HG03159 (cell line): ENCODE results near the gene DPF1.

Experiments used
- ATAC-seq: cut with Tn5 transposase; IDR thresholded peaks from one replicate; pipeline ENCODE4 v1.9.1; 2021; ENCODE audit warnings: mild to moderate bottlenecking, moderate library complexity; ENCODE audit not compliant: unreplicated experiment

The DPF1 gene

DNA sequence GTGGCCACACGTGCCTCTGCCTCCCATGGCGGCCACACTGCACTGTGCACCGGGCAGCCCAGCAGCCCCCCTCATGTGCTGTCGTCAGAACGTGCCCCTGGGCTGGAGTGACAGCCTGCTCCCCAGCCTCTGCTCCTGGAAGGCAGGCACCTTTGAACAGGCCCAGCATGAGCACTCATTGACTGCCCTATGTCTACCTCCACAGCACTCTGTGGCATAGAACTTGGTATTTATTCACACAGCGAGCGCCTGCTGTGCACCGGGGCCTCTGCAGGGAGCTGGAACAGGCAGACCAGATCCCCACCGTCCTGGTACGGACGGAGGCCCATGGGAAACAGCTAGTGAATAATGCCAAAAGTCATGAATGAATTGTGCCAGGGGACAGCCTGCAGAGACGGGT lies 53.7 kb downstream of the DPF1 start:
- ATAC-seq = no peak

DNA sequence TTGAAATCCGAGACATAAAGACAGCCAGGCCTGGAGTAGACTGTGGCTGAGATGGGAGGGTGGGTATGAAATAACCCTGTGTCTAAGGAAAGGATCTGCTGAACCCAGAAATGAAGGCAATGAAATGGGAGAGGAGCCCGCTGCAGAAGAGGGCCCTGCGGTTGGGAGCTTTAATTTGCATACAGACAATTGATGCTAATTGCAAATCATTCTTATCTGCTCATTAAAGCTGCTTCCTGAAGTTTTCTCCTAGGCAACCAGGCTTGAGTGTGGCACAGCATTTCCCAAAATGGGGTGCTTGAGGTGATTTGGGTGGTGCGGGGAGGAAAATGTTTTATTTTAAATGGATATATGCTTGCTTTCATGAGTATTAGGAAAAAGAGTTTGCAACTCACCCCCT lies 55.4 kb downstream of the DPF1 start:
- ATAC-seq = no peak

DNA sequence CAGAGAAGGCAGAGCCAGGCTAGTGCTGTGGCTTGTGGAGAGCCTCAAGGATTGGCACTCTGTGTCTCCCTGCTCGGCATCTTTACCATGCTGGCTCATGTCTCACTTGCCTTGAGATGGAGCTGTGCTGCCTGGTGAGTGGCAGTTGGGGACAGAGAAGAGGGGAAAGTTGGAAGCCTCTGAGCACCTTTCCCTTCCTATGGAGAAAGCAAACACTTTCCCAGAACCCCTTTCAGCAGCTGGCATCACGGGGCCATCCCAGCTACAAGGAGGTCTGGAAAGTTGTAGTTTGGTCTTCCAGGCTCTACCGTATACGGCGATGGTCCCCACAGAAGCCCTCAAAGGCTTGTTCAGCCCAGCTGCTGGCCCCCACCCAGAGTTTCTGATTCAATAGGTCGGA lies 58.7 kb downstream of the DPF1 start:
- no peak for ATAC-seq

DNA sequence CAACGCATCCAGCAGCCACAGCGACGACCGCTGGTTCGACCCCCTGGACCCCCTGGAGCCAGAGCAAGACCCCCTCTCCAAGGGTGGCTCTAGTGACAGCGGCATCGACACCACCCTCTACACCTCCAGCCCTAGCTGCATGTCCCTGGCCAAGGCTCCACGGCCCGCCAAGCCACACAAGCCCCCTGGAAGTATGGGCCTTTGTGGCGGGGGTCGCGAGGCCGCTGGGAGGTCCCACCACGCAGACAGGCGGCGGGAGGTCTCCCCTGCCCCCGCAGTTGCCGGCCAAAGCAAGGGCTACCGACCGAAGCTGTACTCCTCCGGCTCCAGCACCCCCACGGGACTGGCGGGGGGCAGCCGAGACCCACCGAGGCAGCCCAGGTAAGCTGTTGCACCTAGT lies 59.5 kb downstream of the DPF1 start:
- no peak for ATAC-seq

DNA sequence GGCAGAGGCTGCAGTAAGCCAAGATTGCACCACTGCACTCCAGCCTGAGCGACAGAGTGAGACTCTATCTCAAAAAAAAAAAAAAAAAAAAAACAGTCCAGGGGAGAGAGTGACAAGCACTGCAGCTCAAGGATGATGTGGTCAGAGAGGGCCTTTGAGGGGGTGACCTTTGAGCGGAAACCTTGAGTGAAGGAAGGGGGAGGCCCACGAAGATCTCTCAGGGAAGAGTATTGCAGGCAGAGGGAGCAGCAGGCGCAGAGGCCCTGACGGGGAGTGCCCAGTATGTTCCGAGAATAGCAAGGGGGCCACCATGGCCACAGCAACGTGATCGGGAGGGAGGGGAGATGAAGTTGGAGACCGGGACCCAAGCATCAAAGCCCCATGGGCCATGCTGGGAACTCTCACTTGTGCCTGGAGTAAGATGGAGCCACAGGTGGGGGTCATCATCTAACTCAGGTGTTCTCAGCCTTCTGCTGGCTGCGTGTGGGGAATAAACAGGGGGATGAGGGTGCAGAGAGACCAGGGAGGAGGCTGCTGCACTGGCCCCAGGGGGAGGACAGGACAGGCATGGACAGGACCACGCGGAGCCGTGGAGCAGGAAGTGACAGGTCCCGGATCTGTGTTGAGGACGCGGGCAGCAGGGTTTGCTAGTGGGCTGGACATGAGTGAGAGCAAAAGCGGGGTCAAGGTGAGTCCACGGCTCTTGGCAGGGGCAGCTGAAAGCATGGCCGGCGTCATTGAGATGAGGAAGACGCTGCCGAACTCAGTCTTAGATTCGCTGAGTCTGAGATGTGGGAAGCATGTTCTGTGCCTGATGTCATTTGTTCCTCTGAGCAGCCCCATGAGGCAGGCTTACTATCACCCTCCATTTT lies 60.4 kb downstream of the DPF1 start:
- ATAC-seq = no peak

DNA sequence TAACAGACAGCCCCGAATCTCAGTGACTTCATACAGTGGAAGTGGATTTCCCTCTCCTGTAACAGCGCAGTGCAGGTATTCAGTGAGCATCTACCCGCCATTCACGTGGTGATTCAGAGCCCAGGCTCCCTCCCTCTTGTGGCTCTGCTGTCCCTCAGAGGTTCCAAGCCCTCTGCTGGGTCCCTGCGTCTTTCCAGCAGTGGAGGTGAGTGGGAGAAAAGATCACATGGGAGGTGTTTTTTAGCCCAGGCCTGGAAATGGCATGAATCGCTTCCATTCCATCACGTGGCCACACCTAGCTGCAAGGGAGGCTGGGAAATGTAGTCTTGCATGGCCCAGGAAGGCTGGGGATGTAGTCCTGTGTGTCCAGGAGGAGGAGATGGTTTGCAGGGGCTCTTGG lies 61.4 kb downstream of the DPF1 start:
- no peak for ATAC-seq

DNA sequence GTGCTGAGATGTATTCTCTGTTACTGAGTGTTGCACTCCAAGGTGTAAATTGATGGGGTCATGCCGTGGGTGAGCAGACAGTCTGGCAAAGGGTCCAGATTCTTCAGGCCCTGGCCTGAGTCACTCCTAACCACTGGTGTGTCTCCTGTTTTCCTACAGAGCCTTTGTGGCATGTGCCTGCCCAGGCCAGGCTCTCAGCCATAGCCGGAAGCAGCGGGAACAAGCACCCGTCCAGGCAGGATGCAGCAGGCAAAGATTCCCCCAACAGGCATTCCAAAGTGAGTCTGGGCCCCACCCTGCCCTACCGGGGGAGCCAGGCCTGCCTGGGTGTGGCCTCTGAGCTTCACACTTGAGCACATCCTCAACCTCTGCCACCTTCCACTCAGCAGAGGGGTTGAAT lies 61.9 kb downstream of the DPF1 start:
- no peak for ATAC-seq
